ENCODE measurements around the gene PPP1R3E.
A peak's percentile ranks its signal among the peaks of the same experiment; 100 is the strongest.

The PPP1R3E gene

DNA sequence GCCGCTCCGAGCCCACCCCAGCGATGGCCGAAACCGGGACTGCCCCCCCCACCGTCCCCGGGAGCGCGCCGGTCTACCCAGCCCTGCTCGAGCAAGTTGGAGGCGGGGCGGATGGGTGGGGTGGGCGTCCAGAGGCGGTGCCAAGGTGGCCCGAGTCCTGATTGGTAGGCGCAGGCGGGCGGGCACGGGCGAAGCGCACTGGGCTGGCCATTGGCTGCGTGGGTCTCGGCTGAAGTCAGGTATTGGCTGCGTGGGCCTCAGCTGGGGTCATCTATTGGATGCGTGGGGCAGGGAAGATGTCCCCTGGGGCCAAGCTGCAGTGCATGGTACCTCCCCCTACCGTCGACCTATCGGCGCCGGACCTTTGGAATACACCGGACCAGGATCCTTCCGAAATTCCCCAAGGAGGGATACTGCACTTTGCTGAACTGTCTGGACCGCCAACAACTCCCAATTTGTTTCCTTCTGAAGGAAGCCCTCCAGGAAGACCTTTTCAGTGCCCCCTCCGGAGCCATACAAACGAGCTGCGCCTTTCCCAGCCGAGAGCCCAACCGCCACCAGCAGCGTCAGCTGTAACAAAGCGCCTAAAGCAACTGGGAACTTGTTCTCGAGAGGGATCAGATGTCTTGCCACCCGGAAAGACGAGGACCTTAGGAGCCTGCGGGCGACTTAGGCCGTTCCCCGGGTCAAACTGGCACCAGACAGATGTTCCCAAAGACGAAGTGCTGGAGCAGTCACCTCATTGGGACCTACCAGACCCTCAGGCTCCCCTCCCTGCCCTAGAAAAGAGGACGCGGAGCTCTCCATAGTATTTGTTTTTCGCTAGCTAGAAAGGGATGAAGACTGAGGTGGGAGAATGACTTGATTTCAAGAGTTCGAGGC, 16.4 kb downstream of the PPP1R3E start, which contains the start of gene HOMEZ:
HOMEZ (minus strand) TSS at position 113 of the 882 bp plus-strand sequence. CDS start 180 bp downstream, outside the sequence.
- Histone ChIP-seq H3K9me2 (replicated peaks; ENCODE audit: low read depth, low read length) (no peaks in the 10 kb centered on the region), H3K4me2 (ENCODE audit: low read depth, low read length, poor library complexity, severe bottlenecking) (peak within 1 kb of the TSS; percentile 91), H3F3A (ENCODE audit: low read depth) (no peaks in the 10 kb centered on the region; the same call in 1 of the 2 replicates), H4K20me1 (ENCODE audit: insufficient read depth, low read length, poor library complexity, severe bottlenecking) (no peaks in the 10 kb centered on the region), H2AFZ (ENCODE audit: low read length) (peak within 1 kb of the TSS; percentile 99), H3K79me2 (ENCODE audit: insufficient read depth, low read length) (peaks cover 28% of the 10 kb centered on the region; the same call in 1 of the 2 replicates), H3K9me3 (ENCODE audit: insufficient read depth, low read depth, low read length) (no peaks in the 10 kb centered on the region), H3K36me3 (ENCODE audit: insufficient read depth, low read length) (no peaks in the 10 kb centered on the region), H3K4me3 (ENCODE audit: low read length, poor library complexity, severe bottlenecking) (peak within 1 kb of the TSS; percentile 97), H3K4me1 (ENCODE audit: insufficient read depth, low read length, poor library complexity, severe bottlenecking) (peaks cover 24% of the 10 kb centered on the region), H3K27me3 (ENCODE audit: insufficient read depth, low read length, poor library complexity, severe bottlenecking) (no peaks in the 10 kb centered on the region), H3K9ac (ENCODE audit: low read depth, low read length, poor library complexity, severe bottlenecking) (peak within 1 kb of the TSS; percentile 92)
- TF ChIP-seq, protein P1, sequence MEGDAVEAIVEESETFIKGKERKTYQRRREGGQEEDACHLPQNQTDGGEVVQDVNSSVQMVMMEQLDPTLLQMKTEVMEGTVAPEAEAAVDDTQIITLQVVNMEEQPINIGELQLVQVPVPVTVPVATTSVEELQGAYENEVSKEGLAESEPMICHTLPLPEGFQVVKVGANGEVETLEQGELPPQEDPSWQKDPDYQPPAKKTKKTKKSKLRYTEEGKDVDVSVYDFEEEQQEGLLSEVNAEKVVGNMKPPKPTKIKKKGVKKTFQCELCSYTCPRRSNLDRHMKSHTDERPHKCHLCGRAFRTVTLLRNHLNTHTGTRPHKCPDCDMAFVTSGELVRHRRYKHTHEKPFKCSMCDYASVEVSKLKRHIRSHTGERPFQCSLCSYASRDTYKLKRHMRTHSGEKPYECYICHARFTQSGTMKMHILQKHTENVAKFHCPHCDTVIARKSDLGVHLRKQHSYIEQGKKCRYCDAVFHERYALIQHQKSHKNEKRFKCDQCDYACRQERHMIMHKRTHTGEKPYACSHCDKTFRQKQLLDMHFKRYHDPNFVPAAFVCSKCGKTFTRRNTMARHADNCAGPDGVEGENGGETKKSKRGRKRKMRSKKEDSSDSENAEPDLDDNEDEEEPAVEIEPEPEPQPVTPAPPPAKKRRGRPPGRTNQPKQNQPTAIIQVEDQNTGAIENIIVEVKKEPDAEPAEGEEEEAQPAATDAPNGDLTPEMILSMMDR (conservative IDR thresholded peaks at IDR 0.05; ENCODE audit: low read length): no peak
- TF ChIP-seq EZH2phosphoT487 (IDR thresholded peaks at IDR 0.05; ENCODE audit: borderline replicate concordance): no peak

DNA sequence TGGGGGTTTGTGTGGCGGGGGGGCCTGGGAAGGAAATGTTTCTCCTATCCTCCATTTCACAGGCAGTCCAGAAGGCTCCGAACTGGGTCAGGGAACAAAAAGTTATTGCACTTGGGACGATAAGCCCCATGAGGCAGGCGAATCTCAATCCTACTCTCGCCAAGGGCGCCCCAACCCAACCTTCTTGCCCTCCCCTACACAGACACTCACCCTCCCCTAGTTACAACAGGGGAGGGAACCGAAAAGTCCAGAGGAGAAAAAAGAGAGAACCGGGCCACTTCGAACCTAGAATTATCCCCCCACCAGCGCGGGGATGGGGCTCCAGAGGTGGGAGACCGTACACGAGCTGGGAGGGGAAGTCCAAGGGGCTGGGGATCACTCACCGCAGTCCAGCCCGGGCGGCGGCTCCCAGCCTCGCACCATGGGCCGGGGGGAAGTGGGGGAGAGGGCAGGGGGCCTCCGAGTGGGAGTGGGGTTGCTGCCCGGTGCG, 17.1 kb downstream of the PPP1R3E start:
- no peaks in the 10 kb centered on the region; the same call in 1 of the 2 replicates for H3F3A ChIP-seq (ENCODE audit: low read depth)
- peak overlapping the region; percentile 96 for H2AFZ ChIP-seq (ENCODE audit: low read length)
- no peaks in the 10 kb centered on the region for H3K27me3 ChIP-seq (ENCODE audit: insufficient read depth, low read length, poor library complexity, severe bottlenecking)
- H3K4me3 ChIP-seq (ENCODE audit: low read length, poor library complexity, severe bottlenecking): peak overlapping the region; percentile 97
- peak overlapping the region; percentile 90 for H3K9ac ChIP-seq (ENCODE audit: low read depth, low read length, poor library complexity, severe bottlenecking)
- peak overlapping the region; percentile 86 for H3K4me2 ChIP-seq (ENCODE audit: low read depth, low read length, poor library complexity, severe bottlenecking)
- no peak for TF ChIP-seq EZH2phosphoT487 (IDR thresholded peaks at IDR 0.05; ENCODE audit: borderline replicate concordance)
- TF ChIP-seq, protein P1 (conservative IDR thresholded peaks at IDR 0.05; ENCODE audit: low read length): no peak
- H3K9me2 ChIP-seq (replicated peaks; ENCODE audit: low read depth, low read length): no peaks in the 10 kb centered on the region
- H3K79me2 ChIP-seq (ENCODE audit: insufficient read depth, low read length): peaks cover 28% of the 10 kb centered on the region; the same call in 1 of the 2 replicates
- H3K9me3 ChIP-seq (ENCODE audit: insufficient read depth, low read depth, low read length): no peaks in the 10 kb centered on the region
- no peaks in the 10 kb centered on the region for H4K20me1 ChIP-seq (ENCODE audit: insufficient read depth, low read length, poor library complexity, severe bottlenecking)
- peaks cover 24% of the 10 kb centered on the region for H3K4me1 ChIP-seq (ENCODE audit: insufficient read depth, low read length, poor library complexity, severe bottlenecking)
- no peaks in the 10 kb centered on the region for H3K36me3 ChIP-seq (ENCODE audit: insufficient read depth, low read length)

DNA sequence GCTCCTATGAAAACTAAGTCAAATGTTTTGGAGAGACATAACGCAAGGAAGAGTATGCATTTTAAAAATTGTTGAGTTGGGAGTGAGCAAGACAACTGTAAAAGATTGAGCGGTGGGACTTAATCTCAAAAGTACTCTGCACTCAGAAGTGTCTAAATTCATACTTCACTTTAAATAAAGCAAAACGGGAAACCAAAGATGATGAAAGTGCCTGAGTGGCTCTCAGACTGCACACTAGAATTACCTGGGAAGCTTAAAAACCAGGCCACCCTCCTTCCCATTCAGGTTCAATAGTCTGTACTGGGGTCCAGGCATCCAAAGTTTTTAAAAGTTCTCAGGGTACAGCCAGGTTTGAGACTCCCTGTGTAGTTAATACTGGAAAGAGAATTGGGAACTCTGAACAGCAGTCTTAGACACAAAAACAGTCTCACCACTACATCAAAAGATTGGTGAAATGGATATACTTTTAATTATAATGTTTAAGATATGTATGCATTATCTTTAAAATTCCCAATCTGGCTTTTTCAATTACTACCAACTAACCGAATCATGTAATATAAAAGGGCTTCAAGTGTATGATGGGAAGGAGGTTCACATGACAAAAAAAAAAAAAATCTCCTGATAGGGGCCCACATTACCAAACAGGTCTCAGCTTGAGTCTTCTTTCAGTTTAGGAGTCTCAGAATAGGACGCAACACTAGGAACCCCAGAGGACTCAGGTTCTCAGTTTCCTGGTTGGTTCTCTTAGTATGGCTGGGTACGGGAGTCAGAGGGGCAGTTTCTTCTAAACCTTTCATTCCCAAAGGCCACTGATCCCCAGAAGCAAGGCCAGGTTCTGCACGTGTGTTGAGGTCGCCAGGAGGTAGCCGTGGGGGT, 17.8 kb downstream of the PPP1R3E start:
- TF ChIP-seq EZH2phosphoT487 (IDR thresholded peaks at IDR 0.05; ENCODE audit: borderline replicate concordance): no peak
- TF ChIP-seq, protein P1 (conservative IDR thresholded peaks at IDR 0.05; ENCODE audit: low read length): no peak
- Histone ChIP-seq H4K20me1 (ENCODE audit: insufficient read depth, low read length, poor library complexity, severe bottlenecking) (no peaks in the 10 kb centered on the region), H3K4me2 (ENCODE audit: low read depth, low read length, poor library complexity, severe bottlenecking) (peak overlapping the region; percentile 86), H2AFZ (ENCODE audit: low read length) (peak overlapping the region; percentile 96), H3K4me3 (ENCODE audit: low read length, poor library complexity, severe bottlenecking) (peak overlapping the region; percentile 97), H3K79me2 (ENCODE audit: insufficient read depth, low read length) (peaks cover 28% of the 10 kb centered on the region; the same call in 1 of the 2 replicates), H3K9me2 (replicated peaks; ENCODE audit: low read depth, low read length) (no peaks in the 10 kb centered on the region), H3F3A (ENCODE audit: low read depth) (no peaks in the 10 kb centered on the region; the same call in 1 of the 2 replicates), H3K9ac (ENCODE audit: low read depth, low read length, poor library complexity, severe bottlenecking) (peak overlapping the region; percentile 90), H3K27me3 (ENCODE audit: insufficient read depth, low read length, poor library complexity, severe bottlenecking) (no peaks in the 10 kb centered on the region), H3K36me3 (ENCODE audit: insufficient read depth, low read length) (no peaks in the 10 kb centered on the region), H3K9me3 (ENCODE audit: insufficient read depth, low read depth, low read length) (no peaks in the 10 kb centered on the region), H3K4me1 (ENCODE audit: insufficient read depth, low read length, poor library complexity, severe bottlenecking) (peaks cover 26% of the 10 kb centered on the region)

All from Loucy (cell line).